Effector memory CD8-positive, alpha-beta T cell (primary cell): ENCODE measurements around the gene CD109.
"Not testable (repeated sequence)": the region's sequence is repeated elsewhere in the genome, so short reads cannot be mapped to it uniquely, and the experiment has no call there.

ENCODE experiments used
- ATAC-seq: fragments of 150-1000 bp; cut with Tn5 transposase; replicated peaks from 2 replicates; pipeline ENCODE4 v1.10.0; 2021; ENCODE audit warnings: mild to moderate bottlenecking, moderate library complexity
- DNase-seq, 3 experiments: peaks; one replicate each; pipeline ENCODE4 v3.0.0; 2021
- H3K27ac Mint-ChIP-seq, 2 donors: one replicate each; pipeline ENCODE4 v1.8.0; 2022; ENCODE audit warnings: mild to moderate bottlenecking in 2 of 2, mixed read lengths in 2 of 2, moderate library complexity in 2 of 2
- H3K27me3 Mint-ChIP-seq, 2 donors: one replicate each; pipeline ENCODE4 v1.8.0; 2022; ENCODE audit warnings: mixed read lengths in 2 of 2
- H3K36me3 Mint-ChIP-seq: one replicate; pipeline ENCODE4 v1.8.0; 2022; ENCODE audit warnings: mild to moderate bottlenecking, moderate library complexity, mixed read lengths; ENCODE audit not compliant: insufficient read depth
- H3K4me1 Mint-ChIP-seq, 2 donors: one replicate each; pipeline ENCODE4 v1.8.0; 2022; ENCODE audit warnings: low read depth in 2 of 2, mixed read lengths in 2 of 2
- H3K4me3 Mint-ChIP-seq, 2 donors: one replicate each; pipeline ENCODE4 v1.8.0; 2022; ENCODE audit warnings: mild to moderate bottlenecking in 2 of 2, mixed read lengths in 2 of 2, moderate library complexity in 2 of 2
- H3K9me3 Mint-ChIP-seq, 2 donors: one replicate each; pipeline ENCODE4 v1.8.0; 2022; ENCODE audit warnings: mixed read lengths in 2 of 2

CD109 gene

DNA sequence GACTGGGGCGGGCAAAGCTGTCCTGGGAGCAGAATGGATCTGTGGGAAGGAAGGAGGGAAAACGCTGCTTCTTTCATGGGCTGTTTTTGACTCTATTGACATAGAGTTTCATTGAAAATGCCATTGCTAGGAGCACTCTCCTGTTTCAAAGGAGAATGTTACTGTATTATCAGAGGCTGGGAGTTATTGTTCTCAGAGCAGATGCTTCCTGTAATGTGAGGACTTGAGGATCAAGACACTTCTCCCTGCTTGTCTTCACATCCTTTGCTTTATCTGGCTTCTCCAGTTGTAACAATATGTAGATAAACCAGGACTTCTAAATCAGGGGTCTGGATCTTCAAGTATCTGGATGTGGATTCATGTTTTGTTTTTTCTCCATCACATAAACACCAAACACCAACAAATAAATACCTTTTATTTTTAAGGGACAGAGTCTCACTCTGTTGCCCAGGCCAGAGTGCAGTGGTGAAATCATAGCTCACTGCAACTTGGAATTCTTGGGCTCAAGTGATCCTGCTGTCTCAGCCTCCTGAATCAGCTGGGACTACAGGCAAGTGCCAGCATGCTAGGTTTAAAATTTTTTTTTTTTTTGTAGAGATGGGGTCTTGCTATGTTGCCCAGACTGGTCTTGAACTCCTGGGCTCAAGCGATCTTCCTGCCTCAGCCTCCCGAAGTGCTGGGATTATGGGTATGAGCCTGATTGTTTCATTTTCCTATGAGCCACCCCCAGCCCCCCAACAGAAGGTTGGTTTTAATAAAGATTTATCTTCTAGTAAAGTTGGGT lies 3.9 kb downstream of the CD109 start:
- H3K27me3 Mint-ChIP-seq = peaks cover 44 to 69% of the 10 kb centered on the region in 2 donors
- no peaks in the 10 kb centered on the region for H3K36me3 Mint-ChIP-seq
- H3K9me3 Mint-ChIP-seq = no peaks in the 10 kb centered on the region
- ATAC-seq (no peak), DNase-seq (no peak)
- peaks cover 4 to 13% of the 10 kb centered on the region in 2 donors for H3K4me1 Mint-ChIP-seq
- no peak overlapping the region for H3K4me3 Mint-ChIP-seq
- H3K27ac Mint-ChIP-seq = no peak overlapping the region

DNA sequence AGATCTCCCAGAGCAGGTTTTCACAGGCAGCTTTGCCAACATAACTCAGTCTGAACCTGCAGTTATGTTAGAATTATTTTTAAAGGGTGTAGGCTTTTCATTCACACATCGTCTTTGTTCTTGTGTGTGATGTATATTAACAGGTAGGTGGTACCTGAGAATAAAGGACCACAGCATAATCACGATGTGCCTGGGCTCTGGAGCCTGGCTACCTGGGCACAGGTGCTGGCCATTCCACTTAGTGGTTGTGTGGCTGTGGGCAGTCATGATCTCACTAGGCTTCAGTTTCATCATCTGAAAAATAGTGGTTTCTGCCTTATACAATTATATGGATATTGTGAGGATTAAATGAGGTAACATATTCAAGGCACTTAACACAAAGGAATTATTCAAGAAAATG lies 6.4 kb downstream of the CD109 start:
- Mint-ChIP-seq H3K27me3 (peaks cover 32 to 48% of the 10 kb centered on the region in 2 donors), H3K27ac (no peak overlapping the region), H3K4me1 (no peaks in the 10 kb centered on the region)

DNA sequence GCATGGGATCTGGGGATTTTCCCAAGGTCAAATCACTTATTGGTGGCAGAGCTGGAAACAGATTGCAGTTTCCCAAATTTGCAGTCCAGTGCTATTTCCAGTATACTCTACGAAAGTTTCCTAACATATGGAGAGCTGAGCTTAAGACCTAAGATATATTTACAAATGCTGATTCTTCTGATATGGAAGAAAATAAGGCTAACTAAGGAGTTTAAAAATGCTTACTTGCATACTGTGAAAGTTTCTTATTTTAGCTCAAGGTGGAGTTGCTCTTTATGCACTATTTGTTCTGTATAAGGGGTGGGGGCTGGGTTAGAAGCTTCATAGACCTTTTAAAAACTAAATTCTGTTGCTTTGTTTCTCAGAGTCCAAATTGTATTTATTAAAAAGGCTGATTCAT lies 7.5 kb downstream of the CD109 start:
- Mint-ChIP-seq H3K27me3 (peaks cover 26 to 40% of the 10 kb centered on the region in 2 donors), H3K36me3 (no peaks in the 10 kb centered on the region), H3K27ac (no peak overlapping the region), H3K4me3 (no peak overlapping the region), H3K9me3 (no peaks in the 10 kb centered on the region), H3K4me1 (no peaks in the 10 kb centered on the region)
- ATAC-seq (no peak), DNase-seq (no peak)

More for the DNA sequence above, 6.4 kb downstream of the CD109 start:
- no peak overlapping the region for H3K4me3 Mint-ChIP-seq
- H3K36me3 Mint-ChIP-seq = no peaks in the 10 kb centered on the region
- H3K9me3 Mint-ChIP-seq = no peaks in the 10 kb centered on the region
- ATAC-seq (no peak), DNase-seq (no peak)

DNA sequence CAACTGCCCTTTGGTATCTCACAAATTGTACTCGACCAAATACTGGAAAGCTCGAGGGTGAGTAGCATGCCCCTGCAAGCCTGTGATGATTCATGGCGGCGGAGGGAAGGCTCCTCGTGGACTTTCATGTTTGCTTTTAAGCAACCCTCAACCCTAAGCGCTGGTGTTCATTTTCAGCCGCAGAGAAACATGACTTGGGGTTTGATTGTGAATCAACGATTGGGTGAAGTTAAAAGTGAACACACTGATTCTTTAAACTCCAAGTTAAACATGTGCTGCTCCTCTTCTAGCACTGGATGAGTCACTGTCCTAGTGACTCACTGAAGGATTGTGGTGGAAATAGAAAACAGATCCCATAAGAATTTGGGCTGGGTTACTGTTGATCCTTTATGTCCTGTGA lies 8.3 kb downstream of the CD109 start:
- Mint-ChIP-seq H3K27ac (no peak overlapping the region), H3K36me3 (no peaks in the 10 kb centered on the region), H3K4me1 (no peaks in the 10 kb centered on the region), H3K9me3 (no peaks in the 10 kb centered on the region), H3K27me3 (peaks cover 22 to 34% of the 10 kb centered on the region in 2 donors), H3K4me3 (no peak overlapping the region)
- DNase-seq (no peak), ATAC-seq (no peak)

DNA sequence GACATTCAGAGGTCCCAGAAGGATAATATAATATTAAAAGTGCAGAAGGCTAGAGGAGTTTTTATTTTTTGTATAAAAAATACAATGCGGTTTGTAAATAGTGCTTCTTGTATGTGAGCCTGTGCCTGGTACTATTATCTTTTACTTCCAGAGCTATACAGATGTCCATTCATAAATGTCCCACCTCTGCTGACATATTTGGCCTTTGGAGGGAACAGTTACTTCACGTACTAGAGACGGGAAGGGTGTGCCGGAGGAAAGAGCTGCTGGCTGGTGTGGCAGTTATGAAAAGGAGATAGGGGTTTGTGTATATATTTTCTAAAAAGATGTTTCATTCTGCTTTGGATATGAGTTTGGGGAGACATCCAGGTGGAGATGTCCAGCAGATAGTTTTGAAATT lies 8.8 kb downstream of the CD109 start:
- ATAC-seq = no peak
- Mint-ChIP-seq H3K36me3 (no peaks in the 10 kb centered on the region), H3K4me3 (no peak overlapping the region), H3K27ac (no peak overlapping the region), H3K9me3 (no peaks in the 10 kb centered on the region), H3K4me1 (no peaks in the 10 kb centered on the region), H3K27me3 (peaks cover 17 to 29% of the 10 kb centered on the region in 2 donors)
- no peak for DNase-seq

DNA sequence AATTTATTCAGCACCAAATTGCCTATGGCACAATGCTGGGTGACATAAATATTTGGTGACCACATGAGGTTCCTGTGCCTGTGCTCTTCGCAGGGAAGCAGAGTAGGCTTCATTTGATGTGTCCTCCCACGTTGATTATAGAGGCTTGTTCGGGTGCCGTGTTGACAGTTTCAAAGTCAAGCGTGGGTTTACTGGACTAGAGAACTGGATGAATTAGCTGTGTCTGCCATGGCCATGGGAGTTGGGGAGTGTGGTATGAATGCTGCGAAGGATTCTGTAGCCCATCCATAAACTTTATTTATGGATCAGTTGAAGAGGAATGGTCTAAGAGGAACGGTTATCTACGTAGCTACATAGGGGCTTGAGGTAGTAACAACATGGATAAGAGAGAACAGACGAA lies 11.0 kb downstream of the CD109 start:
- H3K36me3 Mint-ChIP-seq = no peaks in the 10 kb centered on the region
- H3K27me3 Mint-ChIP-seq = peaks cover 10 to 13% of the 10 kb centered on the region in 2 donors
- no peaks in the 10 kb centered on the region for H3K9me3 Mint-ChIP-seq
- H3K4me3 Mint-ChIP-seq = no peak overlapping the region
- DNase-seq = no peak
- ATAC-seq = no peak
- no peak overlapping the region for H3K27ac Mint-ChIP-seq
- no peaks in the 10 kb centered on the region for H3K4me1 Mint-ChIP-seq

DNA sequence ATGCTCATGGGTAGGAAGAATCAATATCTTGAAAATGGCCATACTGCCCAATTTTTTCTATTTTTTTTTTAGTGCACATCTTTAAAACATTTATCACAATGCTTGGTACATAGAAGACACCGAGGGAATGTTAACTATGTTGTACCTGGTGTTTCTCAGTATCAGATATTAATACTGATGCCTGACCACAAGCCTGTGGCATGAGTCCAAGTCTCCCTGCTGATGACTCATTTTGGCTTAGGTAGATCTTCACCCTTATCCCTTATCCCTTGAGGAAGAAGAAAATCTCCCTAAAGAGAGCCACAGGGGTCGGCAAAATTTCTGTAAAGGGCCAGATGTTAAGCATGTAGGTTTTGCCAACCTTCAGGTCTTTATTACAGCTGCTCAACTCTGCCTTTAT lies 14.5 kb downstream of the CD109 start:
- Mint-ChIP-seq H3K27ac (no peak overlapping the region), H3K4me3 (no peak overlapping the region), H3K9me3 (no peaks in the 10 kb centered on the region), H3K27me3 (peaks cover 0 to 21% of the 10 kb centered on the region in 2 donors), H3K4me1 (no peaks in the 10 kb centered on the region), H3K36me3 (no peaks in the 10 kb centered on the region)
- ATAC-seq (no peak), DNase-seq (no peak)

DNA sequence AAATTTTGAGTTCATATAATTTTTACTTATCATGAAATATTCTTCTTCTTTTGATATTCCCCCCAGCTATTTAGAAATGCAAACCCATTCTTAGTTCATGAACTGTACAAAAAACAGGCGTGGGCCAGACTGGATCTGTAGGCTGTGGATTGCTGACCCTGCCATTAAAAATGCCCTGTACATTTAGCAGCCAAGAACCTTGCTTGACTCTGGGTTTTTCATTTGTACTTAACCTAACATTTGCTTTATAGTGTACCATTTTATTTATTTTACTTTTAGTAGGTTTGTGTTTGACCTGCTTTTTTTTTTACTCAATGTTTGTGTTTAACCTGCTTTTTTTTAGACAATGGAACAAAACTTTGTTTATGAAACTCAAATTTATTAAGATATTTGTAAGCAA lies 14.9 kb downstream of the CD109 start:
- H3K27ac Mint-ChIP-seq = no peak overlapping the region
- no peaks in the 10 kb centered on the region for H3K4me1 Mint-ChIP-seq
- DNase-seq (no peak), ATAC-seq (no peak)
- no peaks in the 10 kb centered on the region for H3K36me3 Mint-ChIP-seq
- H3K4me3 Mint-ChIP-seq = no peak overlapping the region
- peaks cover 0 to 21% of the 10 kb centered on the region in 2 donors for H3K27me3 Mint-ChIP-seq
- no peaks in the 10 kb centered on the region for H3K9me3 Mint-ChIP-seq

DNA sequence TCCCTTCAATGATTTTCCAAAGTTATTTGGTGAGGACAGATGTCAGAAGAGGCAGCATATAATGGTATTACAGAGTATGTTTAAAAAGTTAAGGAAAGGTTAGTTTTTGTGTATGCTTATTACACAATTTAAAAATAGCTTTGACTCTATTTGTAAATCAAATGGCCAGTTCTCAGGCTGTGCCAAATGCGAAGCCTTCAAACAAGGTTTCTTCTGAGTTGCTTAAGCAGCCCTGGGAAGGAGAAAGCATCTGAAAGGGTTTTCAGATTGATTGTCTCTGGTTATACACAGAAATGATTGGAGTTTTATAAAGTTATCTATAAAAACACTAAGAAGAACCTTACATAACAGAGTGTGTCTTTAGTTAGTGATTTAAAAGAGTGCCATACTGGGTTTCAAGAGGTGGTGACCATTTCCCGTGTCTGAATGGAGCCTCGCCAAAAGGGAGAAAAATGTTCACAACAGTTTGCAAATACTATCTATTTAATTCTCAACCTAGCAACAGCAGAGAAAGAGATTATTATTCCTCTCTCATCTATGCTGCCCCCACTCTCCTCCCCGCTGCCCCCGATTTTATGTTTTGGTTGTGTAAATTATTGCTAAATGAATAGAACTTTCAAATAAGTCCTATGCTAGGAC lies 16.7 kb downstream of the CD109 start:
- no peak for DNase-seq
- Mint-ChIP-seq H3K27ac (no peak overlapping the region), H3K4me3 (no peak overlapping the region), H3K9me3 (no peaks in the 10 kb centered on the region), H3K27me3 (peaks cover 0 to 21% of the 10 kb centered on the region in 2 donors), H3K4me1 (no peaks in the 10 kb centered on the region), H3K36me3 (no peaks in the 10 kb centered on the region)
- no peak for ATAC-seq

DNA sequence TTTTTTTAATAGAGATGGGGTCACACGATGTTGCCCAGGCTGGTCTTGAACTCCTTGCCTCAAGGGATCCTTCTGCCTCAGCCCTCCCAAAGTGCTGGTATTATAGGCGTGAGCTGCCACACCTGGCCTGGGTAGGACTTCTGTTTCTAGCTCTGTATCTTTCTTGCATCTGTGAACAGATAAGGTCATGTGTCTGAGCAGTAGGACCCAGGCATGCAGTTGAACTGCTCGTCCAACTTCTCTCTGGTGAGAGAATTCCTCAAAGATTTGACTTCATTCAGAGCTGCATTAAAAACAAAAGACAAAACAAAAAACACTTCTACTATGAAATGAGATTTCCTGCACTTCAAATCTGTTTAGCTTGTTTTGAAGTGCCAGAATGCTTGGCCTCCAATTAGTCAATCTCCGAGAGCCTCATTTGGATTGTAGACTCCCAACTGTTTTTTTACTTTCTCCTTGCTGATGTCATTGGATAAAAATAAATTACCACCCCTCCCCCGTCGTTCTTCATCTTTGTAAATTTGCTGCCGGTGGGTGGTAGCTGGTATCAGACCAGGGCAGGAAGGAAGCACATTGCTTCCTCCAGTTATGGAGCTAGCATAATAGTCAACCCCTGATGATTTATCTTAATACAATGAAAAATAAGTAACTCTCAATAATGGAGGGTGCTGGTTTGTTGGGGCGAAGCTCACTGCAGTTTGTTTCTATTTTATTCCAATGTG lies 17.6 kb downstream of the CD109 start:
- no peak for ATAC-seq
- Mint-ChIP-seq H3K27ac (no peak overlapping the region), H3K9me3 (no peaks in the 10 kb centered on the region), H3K4me3 (no peak overlapping the region), H3K27me3 (peaks cover 6 to 21% of the 10 kb centered on the region in 2 donors), H3K4me1 (no peaks in the 10 kb centered on the region), H3K36me3 (no peaks in the 10 kb centered on the region)
- DNase-seq = no peak

DNA sequence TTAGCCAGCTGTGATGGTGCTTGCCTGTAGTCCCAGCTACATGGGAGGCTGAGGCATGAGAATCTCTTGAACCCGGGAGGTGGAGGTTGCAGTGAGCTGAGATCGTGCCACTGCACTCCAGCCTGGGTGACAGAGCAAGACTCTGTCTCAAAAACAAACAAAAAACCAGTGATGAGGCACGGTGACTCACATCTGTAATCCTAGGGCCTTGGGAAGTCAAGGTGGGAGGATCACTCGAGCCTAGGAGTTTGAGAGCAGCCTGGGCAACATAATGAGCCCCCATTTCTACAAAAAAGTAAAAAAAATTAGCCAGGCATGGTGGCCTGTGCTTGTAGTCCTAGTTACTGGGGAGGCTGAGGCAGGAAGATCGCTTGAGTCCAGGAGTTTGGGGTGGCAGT lies 19.1 kb downstream of the CD109 start:
- H3K4me3 Mint-ChIP-seq, H3K9me3 Mint-ChIP-seq, H3K27ac Mint-ChIP-seq, ATAC-seq, H3K4me1 Mint-ChIP-seq, H3K36me3 Mint-ChIP-seq, DNase-seq: not testable (repeated sequence)
- H3K27me3 Mint-ChIP-seq = peaks cover 6 to 21% of the 10 kb centered on the region in 2 donors

DNA sequence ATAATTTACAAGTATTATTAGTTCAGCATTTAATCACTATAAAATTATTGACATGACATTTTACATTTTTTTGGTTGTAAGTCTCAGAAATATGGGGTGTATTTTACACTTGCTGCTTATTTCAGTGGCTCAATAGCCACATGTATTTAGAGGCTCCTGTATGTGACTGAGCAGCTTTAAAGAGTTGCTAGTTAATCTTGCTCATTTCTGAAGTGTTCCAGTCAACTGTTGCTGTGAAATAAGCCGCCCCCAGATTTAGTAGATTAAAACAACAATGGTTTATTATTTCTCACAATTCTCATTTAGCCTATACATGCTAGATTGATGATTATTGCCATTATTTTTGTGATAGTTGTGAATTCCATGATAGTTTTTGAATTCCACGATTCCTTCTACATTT lies 23.0 kb downstream of the CD109 start:
- Mint-ChIP-seq H3K36me3 (no peaks in the 10 kb centered on the region), H3K4me1 (peaks cover 0 to 3% of the 10 kb centered on the region in 2 donors), H3K9me3 (no peaks in the 10 kb centered on the region), H3K4me3 (no peak overlapping the region), H3K27me3 (peaks cover 11 to 17% of the 10 kb centered on the region in 2 donors), H3K27ac (no peak overlapping the region)
- no peak for DNase-seq
- no peak for ATAC-seq

DNA sequence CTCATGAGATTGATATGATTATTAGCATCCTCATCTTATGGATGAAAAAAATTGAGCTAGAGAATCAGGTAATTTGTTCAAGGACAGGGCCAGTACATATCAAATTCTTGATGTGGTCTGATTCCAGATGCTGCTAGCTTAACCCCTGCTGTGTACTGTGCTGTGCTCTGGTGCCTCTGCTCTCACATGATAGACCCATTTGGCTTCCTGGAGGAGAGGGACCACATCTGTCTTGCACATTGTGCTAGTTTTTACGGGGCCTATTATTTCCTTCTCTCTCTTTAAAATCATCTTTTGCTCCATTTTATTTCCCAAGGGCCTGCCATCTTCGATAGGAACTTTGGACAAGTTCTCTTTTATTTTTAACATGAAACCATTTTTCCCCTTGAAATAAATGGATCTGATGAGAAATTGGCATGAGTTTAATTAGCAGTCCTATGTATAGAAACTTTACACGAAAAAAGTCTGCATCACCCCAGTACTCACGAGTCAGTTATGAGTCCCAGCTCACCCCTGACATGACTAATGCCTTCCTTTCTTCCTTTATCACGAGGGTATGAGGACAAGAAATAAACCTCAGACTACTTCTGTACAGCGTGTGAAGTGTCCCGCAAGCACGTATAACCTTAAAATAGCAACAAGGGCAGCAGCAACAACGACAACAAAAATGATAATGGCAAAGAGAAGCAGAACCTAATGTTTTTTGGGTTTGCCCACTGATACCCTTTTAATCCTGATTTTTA lies 26.5 kb downstream of the CD109 start:
- Mint-ChIP-seq H3K27me3 (peaks cover 9 to 11% of the 10 kb centered on the region in 2 donors), H3K9me3 (no peaks in the 10 kb centered on the region), H3K27ac (no peak overlapping the region), H3K4me3 (no peak overlapping the region), H3K4me1 (peaks cover 0 to 3% of the 10 kb centered on the region in 2 donors), H3K36me3 (no peaks in the 10 kb centered on the region)
- ATAC-seq (peak; percentile 57), DNase-seq (no peak)
